HuH-7.5 (cell line): ENCODE results near the gene ZBTB20.

Source experiments
- DNase-seq: peaks from one replicate; pipeline ENCODE4 v3.0.0; 2011; ENCODE audit warnings: low spot score

The ZBTB20 gene

DNA sequence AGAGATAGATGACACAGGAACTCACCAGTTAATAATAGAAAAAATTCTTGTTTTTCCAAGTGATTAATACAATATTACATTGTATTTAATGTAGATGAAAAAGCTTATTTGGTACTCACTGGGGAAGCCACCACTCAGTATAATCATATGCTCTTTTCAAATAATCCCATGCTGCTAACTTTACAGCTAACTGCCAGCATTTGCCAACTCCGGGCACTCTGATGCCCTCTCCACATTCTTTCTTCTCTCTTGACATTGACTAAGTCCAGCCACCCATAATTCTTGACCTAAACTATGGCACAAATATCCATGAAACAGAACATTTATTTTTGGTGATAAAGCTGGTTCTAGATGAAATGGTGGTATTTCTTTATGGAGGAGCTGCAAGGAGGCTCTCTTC, 384.9 kb downstream of the ZBTB20 start:
- no peak for DNase-seq

DNA sequence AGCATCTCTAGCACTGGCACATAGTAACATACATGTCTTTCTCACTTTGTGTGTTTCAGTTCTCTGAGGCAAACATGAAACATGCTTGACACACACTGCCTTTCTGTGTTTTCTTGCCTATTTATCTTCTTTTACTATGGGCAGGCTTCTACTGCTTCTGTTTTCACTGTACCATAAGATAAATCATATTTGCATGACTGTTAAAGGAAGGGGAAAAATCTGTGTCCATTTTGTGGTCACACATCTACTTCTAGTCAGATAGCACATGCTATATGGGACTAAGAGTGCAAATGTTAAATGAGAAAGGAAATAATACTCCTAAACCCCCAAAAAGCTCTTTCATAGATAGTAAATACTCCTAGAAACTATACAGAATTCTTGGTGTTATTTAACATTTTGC, 386.4 kb downstream of the ZBTB20 start:
- no peak for DNase-seq

DNA sequence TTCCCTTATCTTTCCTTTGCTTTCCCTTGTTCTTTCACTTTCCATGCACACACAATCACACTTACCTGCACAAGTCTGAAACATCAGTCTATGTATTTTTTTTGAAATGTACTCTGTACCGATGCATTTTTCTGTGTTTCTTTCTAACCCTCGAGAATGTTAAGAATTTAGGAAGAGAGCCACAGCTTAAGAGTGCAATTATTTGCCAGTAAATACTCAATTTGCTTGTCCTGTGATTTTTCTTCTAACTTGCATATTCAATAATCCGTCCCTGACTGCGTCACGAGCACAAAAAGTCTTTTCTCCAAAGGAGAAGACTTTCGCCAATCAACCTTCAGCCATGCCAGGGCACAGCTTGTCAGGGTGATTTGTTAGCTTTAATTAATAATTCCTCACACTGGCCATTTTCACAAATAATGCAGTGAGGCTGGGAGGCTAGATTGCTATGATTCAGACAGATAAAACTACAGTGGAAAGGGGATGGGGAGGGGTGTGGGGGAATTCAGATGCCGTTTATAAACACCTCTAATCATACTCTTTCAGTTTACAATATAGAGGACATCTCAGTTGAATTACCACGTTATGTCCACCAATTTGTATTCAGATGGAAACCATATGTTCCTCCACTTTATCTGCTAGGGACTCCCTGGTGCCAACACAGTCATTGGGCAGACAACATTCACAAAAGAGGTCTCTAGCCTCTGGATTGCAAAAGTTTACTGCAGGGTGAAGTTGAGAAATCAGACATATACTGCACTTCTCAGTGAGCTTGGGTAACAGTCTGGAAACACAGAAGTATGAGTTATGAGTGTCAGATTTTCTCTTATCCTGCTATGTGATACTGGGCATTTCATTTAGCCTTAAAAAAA, 388.0 kb downstream of the ZBTB20 start:
- no peak for DNase-seq

DNA sequence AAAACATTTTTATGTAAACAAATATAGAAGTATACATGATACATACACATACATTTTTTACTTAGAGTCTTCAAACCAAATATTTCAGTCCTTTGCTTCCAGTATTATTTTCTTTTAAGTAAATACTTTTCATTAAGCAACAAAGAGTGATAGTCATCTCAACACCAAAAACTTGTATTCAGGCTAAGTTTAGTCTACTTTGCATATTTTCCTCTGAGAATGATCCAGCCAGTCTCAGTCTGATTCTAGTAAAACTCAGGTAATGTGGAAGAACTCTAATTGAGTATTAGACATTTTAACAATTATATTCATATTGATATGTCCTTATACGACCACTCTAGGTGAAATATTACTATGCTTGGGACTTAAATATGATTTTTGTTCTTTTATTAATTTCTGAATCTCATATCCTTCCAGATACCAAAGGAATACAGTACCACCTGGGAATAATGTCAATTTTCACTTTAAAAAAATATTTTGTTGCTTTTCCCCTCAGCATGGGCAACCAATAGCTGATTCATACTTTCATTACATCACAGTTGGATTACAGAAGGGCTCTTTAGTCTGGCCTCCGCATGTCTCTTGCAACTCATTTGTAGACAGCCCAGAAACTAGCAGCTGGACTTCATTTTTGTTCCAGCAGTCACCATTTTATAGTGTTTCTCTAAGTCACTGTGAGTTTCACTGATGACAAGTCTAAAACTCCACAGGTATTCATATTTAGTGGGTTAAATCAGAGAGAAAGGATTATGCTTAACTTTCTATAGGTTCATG, 390.4 kb downstream of the ZBTB20 start:
- DNase-seq, result no peak

DNA sequence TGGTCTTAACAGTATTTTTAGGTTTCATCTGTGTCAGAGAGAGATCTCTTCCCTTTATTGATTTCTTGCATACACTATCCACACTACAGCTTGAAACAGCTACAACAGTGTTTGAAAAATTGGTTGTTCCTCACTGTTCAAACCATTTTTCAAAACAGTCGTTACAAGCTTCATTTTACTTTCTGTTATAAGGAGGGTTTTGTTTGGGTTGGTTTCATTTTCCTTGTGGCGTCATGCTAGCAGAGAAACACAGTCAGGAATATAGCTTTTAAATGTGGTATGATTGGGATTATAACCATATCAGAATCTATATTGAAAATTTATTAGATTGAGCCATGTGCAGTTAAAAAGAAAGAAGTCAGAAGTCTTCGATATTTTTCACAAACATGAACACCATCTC, 400.6 kb downstream of the ZBTB20 start:
- no peak for DNase-seq

DNA sequence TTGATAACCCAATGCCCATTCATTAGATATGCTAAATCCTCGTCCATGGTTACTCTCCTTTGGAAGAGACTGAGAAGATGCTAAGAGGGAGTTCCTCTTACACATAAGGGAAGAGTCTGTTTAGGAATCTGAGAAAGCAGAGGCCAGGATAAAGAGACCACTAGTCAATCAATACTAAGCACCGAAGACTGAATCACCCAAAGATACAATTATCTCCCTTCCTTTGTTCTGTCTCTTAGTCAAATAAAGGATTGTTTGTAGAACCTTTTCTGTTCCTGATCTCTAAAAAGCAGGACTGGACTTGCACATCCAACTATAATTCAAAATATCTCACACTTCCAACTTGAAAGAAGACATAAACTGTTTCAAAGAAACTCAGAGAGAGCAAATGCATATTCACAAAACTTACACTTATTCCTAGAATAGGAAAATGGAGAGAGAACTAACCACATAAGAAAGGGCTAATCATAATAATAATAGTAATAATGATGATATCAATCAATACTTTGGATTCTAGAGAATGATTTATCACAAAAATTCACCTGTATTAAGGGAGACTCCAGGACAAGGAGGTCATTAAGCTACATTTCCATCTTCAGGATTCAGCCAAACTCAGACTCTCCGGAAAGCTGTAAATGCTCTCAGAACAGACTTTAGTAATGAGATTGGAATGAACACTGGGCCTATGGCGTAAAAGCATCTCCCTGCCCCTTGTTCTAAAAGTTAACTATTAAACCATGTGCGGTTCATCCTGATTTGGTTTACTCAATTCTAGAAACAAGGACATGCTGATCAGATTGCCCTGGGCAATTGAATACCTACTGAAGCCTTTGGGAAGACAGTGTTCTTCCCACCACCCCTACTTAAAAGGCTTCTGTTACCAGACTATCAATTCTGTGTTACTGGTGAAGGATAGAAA, 401.5 kb downstream of the ZBTB20 start:
- DNase-seq, result peak; percentile 43

DNA sequence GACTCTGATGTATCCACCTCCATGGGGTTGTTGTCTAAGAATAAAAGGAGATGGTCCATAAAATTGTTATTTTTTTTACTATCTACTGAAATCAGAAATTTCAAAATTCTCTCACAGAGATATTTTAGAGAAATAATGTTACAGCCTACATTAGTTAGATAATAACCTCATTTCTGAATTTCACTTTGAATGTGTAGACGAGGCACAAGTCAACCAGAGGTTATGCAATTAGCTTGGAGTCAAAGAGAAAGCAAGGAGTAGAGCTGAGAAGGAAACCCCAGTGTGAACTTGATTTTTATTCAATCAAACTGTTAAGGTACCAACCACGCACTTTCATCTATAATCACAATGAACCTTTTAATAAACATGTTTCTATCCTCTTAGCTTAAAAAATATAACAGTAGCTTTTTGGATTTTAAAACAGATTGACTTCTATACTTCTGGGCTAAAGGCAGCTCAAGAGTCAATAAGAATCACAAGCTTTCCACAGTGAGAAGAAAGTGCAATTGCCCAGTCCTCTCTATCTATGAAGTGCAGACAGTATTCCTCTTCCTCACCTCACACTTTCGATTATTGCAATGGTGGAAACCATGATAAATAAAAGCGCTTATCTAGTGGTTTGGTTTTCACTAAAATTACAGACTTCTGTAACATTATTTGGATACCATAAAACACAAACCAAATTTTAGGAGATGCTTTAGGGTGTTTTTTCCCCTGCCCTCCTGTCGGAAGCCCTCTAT, 403.2 kb downstream of the ZBTB20 start:
- DNase-seq, result no peak

DNA sequence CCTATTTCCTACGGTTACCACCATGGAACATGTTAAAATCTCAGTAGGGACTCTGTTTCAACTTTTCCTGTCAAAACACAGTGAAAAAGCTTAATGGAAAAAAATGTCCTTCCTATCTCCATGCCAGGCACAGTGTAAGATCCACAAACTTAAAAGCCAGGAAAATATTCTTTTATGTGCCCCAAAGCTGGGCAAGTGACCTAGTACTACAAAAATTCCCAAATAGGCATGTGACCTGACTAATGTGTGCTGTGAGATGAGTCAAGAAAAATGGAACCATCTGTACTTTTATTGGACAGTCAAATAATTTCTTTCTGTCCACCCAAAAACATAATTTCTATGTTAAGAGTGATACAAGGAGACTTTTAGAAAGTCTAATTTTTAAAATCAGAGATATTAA, 406.0 kb downstream of the ZBTB20 start:
- DNase-seq, result no peak

DNA sequence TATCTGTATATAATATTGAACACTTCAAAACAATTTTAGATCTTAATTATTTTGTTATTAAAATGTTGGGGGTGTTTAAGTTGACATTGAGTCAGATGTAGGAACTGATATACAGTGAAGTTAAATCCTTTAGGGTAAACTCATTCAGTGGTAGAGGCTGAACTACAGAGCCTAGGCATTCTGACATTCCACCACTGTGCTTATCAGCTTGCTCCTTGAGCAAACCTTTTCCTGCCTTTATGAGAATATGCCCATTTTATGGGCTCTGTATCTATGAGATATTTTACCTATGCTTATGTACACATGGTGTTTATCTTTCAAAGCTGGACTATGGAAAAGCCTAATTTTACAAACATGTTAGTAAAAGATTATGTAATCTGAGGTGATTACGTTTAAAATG, 407.5 kb downstream of the ZBTB20 start:
- DNase-seq, result no peak

DNA sequence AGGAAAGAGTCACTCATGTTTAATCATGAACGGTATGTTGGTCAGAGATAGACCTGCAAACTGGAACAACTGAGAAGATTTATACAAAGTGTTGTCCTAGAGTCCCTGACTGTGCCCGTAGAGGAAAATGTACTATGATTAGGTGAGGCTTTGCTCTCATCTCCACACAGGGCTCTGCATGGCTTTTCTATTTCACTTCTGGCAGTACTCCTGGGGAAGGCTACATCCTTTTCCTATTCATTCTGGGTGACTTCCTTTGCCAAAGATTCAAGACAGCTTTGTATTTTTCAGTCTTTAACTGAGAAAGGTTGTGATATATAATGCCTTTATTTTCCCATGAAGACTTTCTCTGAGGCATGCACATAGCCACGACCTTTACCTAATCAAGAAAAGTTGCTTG, 414.7 kb downstream of the ZBTB20 start:
- no peak for DNase-seq

DNA sequence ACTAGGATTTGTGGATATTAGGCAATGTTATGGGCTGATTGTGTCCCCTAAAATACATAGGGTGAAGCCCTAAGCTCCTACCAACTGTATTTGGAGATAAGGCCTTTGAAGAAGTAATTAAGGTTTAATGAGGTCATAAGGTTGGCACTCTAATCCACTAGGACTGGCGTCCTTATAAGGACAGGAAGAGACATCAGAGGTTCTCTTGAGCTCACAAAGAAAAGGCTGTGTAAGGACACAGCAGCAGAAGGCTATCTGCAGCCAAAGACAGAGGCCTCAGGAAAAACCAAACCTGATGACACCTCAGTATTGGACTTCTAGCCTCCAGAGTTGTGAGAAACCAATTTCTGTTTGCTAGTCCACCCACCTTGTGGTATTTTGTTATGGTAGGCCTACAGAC, 416.7 kb downstream of the ZBTB20 start:
- DNase-seq, result no peak

DNA sequence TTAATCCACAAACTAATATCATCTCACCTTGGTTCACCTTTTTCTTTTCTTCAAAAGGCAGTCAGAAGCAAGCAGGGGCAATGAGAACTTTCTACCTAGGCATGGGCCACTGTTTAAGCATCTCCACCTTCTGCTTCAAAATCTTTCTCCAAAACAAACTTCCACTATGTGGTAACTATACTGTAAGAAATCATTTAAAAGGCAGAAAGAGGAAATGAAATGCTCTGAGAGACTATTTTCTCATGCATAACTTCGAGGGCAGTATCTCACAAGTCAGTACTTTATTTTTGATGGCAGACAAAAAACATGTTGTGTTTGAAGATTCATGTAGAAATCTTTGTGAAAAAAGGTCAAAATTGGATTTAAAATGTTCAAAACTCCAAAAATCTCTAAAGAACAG, 419.7 kb downstream of the ZBTB20 start:
- DNase-seq, result no peak

DNA sequence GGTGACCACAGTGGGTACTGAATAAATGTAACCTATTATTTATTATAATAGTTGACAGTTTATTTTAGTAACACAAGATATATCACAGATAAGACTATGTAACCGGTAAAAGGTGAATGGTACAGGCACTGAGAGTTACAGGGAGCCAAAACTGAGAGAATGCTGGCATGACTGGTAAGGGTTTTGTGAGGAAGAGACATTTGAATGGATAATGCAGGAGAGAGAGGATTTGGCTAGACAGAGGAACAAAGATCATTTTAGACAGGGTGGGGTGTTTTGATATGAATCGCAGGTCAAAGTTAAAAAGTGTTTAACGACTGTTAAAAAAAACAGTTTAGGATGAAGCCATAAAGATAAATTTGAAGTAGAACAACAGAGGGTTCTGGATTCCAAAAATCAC, 421.1 kb downstream of the ZBTB20 start:
- no peak for DNase-seq

DNA sequence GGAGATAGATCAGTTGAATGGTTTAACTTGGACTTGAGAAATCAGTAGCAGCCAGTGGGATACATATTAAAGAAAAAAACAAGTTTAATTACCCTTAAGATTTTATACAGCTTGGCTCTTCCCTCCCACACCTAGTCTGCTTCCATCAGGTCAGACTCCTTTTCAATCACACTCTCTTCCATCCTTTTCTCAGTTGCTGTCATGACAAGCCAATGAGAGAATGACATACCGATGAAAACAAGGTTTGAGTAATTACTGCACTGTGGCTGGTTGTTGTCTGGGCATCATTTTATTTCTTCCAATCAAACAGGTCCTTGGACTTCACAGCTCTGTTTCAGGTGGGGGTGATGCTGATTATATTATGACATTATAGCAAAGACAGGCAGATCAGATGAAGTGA, 424.6 kb downstream of the ZBTB20 start:
- DNase-seq, result no peak

DNA sequence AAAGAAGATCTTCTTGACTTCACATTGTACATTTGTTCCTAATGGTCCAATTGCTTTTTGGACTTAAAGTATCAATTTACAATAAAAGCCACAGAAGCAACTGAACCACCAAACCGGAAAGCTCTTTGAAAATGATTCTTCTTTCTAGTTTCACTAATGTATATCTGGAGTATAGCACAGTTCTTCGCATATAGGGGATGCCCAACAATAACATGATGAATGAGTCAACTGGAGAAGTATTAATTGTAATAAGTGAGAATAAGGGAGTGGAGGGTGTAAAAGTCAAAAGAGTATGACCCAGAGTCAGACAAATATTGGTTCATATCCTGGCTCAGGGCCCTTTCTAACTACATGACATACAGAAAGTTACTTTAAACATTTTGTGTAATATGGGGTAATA, 425.2 kb downstream of the ZBTB20 start:
- no peak for DNase-seq

DNA sequence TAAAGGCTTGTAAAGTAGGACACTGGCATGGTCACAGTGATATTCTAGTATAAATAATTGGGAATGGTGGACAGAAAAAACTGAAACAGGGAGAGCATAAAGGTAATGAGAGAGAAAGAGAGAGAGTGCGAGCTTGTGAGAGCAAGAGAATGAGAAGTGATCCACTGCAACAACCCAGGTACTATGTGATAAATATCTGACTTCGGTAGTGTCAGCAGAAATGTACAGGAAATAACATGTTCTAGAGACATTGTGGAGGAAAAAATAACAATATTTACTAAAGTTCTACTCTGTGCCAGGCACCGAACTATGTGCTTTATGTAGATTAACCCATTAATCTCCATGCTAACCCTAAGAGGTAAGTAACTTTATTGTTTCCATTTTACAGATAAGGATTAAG, 425.9 kb downstream of the ZBTB20 start:
- no peak for DNase-seq

DNA sequence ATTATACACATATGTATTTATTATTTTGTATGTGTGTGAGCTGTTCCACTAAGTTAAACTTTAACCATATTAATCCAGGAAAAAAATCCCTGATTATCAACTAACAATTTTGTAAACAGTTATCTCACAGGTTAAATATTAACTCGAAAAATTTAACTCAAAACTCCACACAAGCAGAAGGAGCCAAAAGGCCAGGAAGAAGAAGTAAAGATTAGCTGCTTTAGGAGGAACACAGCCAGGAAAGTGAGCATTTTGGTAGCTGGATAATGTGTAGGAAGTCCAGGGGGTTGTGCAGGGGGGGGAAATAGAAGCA, 428.2 kb downstream of the ZBTB20 start:
- DNase-seq, result peak; percentile 8

DNA sequence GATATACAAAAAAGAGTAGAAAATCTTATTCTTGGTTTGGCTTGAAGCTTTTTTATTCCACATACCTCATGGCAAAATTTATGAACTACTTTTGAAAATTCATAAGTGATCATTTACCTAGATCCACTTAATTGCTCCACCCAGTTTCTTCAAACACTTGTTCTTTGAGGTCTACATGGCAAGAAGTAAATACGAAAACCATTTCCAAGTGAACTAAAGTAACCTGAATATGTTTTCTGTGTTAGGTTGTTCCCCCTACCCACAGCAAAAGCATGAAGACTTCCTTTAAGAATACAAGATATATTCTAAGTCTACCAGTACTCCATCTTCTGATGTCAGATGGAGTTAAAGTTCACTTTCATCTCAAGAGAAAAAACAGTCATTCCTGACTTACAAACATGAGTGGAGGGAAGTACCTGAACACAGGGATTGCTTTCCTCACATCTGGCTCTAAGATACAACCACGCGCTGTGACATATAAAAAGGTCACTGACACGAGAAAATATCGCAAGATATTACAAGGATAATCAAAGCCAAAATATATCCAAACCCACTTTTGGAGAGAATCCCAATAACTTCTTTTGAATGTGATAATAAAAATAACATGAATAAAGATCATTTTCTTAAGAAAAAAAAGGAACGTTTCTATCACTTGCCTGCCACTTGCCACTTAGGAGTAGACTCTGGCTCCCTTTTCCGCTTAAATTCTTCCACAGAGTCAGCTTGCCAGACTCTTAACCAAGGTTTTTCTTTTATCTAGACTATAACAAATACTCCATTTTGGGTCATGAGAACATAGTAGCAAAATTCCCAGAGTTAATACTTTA, 428.8 kb downstream of the ZBTB20 start:
- no peak for DNase-seq

DNA sequence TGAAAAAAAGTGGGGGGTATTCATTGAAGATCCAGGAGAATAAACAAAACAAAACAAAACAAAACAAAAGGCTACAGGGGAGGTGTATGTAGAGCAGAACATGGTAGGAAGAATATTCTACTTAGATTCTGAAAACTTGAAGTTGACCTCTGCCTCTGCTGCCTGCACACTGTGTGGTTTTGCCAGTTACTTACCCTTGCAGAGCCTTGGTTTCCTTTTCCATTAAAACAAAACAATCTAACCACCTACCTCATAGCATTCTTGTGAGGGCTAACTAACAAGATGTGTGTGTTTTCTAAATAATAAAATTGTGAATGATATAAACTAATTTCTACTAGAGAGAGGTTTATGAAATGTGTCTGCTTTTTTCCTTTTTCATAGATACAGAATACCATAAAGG, 430.2 kb downstream of the ZBTB20 start:
- DNase-seq, result no peak

DNA sequence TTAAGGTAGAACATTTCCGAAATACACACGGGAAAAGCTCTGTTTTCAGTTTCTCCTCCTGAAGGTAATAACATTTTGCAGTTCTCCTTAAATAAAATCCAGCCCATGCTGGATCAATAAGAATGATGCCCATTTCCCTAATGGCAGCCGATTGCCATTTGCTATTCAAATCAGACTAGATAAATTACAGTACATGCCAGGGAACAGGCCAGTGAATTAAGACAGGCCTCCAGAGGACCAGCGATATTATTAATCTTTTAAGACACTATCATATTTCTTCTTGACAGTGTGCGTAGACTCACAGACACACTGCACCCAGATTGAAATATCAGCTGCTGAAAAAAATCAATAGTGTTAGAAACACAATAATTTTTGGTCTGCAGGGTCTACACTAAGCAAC, 431.0 kb downstream of the ZBTB20 start:
- DNase-seq, result no peak

DNA sequence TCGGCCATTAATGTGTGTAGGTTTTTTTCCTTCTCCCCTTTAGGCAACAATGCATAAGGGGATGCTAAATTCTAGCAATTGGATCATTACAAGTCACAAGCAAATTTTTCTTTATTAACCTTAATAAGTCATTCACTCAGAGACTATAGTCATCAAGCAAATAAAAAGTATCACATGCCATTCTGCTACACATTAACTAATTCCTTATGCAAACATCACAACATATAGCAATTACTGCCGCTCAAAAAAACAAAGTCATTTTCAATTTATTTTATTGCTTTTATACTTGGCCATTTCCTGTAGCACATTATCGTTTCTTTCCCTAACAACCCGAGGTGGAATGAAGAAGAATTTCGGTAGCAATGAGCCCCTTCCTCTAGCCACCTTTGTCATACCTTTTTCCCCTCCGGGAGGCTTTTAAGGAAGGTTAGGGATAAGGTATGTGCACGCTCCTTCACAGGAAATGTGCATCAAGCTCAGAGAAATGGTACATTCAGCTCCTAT, 432.1 kb downstream of the ZBTB20 start:
- DNase-seq, result no peak
